ENCODE data around the gene SLC25A5.
"Not testable (repeated sequence)": the region's sequence is repeated elsewhere in the genome, so short reads cannot be mapped to it uniquely, and the experiment has no call there.

The SLC25A5 gene

GRCh38 chrX:119467842-119468550, at the start of gene SLC25A5:
TSS of gene SLC25A5 (plus strand) at chrX:119468444. CDS start at chrX:119468516, 72 bp downstream.
- peak; percentile 38 for DNase-seq (ENCODE audit: low read depth)

DNA sequence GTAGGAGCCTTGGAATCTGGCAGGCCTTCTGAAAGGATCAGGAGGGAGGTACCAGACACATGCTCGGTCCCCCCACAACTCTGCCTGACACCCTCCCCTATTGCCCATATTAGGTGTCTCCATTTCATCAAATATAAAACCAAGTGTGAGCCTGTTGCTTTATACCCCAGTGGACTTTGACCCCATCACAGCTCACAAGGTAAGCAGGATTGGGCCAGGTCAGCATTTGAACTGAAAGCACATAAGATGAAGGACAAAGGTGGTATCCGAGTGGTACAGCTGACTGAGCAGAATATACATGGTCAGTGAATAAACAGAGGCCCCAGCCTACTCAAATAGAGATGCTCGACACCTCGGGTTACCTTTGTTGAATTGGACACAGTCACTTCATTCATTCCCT, 49.1 kb upstream of the SLC25A5 start:
- no peak for DNase-seq (ENCODE audit: low read depth)

DNA sequence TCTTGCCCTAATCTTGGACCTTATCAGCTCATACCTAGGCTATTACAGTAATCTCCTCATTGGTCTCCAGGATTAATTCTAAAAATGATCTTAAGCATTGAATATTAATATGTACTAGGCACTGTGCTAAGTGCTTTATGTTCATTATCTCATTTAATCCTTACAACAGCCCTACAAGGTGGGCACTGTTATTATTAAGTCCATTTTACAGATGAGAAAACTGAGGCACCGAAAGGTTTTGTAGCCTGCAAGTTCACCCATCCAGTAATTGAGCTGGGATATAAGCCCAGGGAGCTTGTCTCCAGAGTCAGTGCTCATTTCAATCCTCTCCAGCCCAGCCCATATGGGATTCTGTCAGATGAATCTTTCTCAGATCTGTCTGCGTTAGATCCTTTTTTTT, 48.3 kb upstream of the SLC25A5 start:
- DNase-seq (ENCODE audit: low read depth): no peak

GRCh38 chrX:119421016-119421705, 47.1 kb upstream of the SLC25A5 start:
- DNase-seq (ENCODE audit: low read depth): no peak

DNA sequence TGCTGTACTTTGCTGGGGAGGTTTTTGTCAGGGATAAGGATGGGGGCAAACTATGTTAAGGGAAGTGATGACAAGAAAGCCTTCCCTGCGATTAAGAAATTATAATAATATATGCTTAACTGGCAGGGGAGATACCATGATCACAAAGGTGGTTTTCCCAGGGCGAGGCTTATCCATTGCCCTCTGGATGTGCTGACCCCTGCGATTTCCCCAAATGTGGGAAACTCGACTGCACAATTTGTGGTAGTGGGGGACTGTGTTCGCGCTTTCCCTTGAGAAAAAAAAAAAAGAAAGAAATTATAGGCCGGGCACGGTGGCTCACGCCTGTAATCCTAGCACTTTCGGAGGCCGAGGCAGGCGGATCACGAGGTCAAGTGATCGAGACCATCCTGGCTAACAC, 44.6 kb upstream of the SLC25A5 start:
- no peak for DNase-seq (ENCODE audit: low read depth)

DNA sequence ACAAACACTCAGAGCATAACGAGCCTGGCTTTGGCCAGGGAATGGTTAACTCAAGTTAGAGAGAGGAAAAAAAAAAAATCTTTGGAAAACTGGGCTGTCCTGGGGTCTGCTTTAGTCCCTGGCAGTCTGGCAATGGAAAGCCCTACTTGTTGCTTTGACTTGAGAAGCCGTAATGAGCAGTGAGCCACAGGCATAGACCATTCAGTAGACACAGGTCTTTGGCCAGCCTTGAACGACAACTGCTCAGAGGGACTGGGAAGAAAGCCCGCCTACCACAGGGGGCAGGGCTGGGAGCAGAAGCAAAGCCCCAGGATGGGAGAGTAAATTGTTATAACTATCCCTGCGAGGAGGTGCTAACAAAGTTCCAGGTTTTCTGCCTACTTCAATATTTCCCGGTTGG, 43.2 kb upstream of the SLC25A5 start:
- DNase-seq (ENCODE audit: low read depth): no peak

DNA sequence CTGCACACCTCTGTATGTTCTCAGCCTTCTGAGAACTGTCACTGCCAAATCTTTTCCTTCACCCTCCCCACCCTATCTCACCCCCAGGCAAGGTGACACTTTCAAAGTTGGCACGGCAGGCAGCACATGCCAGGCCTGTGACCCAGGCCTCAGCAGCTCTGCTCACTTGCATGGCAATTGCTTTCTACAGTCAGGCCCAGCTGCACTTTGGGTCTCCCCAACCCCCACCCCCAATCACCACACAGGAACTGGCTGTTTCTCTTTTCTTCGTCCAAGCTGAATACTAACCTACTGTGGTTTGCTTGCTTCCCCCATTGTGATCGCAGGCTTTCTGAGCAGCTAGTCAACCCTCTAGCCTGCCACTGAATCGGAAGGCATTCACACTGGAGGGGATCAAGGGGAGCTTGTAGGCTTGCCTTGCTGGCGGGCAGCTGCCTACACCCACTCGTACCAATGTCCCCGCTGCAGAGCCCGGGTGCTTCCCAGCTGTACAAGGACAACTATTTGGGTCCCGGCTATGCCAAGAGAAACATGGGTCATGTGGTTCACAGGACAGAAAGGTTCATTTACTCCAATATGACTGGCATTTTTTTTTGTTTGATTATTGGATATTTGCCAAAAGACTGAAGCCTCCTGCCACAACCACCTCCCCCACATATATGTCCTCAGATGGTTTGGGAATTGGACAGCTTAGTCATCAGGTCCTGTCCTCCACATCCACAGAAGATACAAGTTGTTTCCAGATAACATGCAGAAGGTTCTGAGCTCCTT, 41.0 kb upstream of the SLC25A5 start:
- DNase-seq (ENCODE audit: low read depth): no peak

- DNase-seq (ENCODE audit: low read depth): no peak
These were observed 40.5 kb upstream of the SLC25A5 start for GRCh38 chrX:119427795-119428185.

DNA sequence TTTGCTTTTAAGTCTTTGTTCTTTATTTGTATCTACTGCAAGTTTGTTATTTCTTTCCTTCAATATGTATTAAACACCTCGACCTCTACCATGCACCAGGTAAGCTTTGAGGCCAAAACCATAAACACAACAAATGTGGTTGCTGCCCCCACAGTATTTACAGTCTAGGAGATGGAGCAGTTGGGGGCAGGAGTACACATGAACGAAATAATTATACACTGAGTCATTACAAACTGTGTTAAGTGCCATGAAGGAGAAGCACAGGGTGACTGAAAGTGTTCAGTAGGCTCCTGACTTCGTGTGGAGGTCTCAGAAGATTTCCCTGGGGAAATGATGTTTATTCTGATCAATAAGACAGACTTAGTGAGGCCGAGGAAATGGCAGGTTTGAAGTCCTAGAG, 38.8 kb upstream of the SLC25A5 start:
- DNase-seq (ENCODE audit: low read depth): no peak

- not testable (repeated sequence) for DNase-seq (ENCODE audit: low read depth)
These were observed 26.9 kb upstream of the SLC25A5 start for GRCh38 chrX:119441295-119441694.

DNA sequence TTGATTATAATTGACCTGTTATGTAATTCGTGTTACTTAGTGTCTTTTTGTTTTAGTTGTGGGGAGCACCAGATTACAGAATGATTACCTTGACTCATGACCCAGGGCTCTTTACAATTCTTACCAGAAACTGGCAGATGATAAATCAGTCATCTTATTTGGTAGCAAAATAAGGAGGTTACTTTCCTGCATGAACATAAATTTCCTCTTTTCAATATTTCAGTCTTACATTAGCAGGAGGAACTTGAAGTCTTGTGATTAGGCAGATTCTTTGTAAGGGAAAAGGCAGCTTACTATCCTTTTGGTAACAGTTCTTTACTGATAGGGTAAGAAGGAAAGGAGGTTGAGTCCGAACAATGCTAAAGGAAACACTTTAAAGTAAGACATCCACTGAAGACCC, 26.0 kb upstream of the SLC25A5 start:
- no peak for DNase-seq (ENCODE audit: low read depth)

GRCh38 chrX:119453202-119453601, 15.0 kb upstream of the SLC25A5 start:
- no peak for DNase-seq (ENCODE audit: low read depth)

DNA sequence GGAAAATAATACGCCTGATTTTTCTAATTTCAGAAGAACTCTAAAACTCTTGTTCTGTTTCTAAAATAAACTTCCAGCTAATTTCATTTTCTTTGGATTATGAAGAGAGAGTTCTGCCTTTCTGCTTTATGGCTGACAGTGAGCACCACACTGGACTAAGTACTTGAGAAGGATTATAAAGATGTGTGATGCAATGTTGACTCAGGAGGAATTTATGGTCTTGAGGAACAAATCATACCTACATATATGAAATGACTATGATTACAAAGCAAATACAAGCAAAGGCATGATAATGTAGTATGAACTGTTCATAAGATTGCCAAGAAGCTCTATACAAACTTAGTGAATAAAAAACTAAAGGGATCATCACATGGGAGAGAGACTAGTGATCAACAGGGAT, 13.0 kb upstream of the SLC25A5 start:
- DNase-seq (ENCODE audit: low read depth): no peak

- DNase-seq (ENCODE audit: low read depth): no peak
These were observed 9.1 kb upstream of the SLC25A5 start for GRCh38 chrX:119459181-119459580.

- no peak for DNase-seq (ENCODE audit: low read depth)
These were observed 2.7 kb upstream of the SLC25A5 start for GRCh38 chrX:119465555-119465954.

- DNase-seq (ENCODE audit: low read depth): no peak
These were observed 1.3 kb upstream of the SLC25A5 start for GRCh38 chrX:119466970-119467369.

- DNase-seq (ENCODE audit: low read depth): no peak
These were observed 811 bp upstream of the SLC25A5 start for GRCh38 chrX:119467433-119467832.

GRCh38 chrX:119468551-119469312, 488 bp downstream of the SLC25A5 start:
- no peak for DNase-seq (ENCODE audit: low read depth)

DNA sequence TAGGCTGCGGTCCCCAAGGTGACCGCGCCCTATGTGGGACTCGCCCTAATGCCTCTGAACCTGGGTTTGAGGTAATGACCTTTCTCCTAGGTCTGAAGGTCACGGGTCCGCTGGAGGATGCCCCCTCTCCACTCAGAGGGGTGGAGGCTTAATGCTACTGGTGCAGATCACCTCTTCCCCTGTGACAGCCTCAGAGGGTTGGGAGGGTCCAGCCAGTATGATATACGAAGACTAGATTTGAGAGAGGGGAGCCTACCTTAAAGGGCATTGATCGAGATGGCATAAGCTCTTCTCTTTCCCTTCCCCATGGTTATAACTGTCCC, 1.0 kb downstream of the SLC25A5 start:
- no peak for DNase-seq (ENCODE audit: low read depth)

- no peak for DNase-seq (ENCODE audit: low read depth)
These were observed 6.6 kb downstream of the SLC25A5 start for GRCh38 chrX:119474615-119475388.

DNA sequence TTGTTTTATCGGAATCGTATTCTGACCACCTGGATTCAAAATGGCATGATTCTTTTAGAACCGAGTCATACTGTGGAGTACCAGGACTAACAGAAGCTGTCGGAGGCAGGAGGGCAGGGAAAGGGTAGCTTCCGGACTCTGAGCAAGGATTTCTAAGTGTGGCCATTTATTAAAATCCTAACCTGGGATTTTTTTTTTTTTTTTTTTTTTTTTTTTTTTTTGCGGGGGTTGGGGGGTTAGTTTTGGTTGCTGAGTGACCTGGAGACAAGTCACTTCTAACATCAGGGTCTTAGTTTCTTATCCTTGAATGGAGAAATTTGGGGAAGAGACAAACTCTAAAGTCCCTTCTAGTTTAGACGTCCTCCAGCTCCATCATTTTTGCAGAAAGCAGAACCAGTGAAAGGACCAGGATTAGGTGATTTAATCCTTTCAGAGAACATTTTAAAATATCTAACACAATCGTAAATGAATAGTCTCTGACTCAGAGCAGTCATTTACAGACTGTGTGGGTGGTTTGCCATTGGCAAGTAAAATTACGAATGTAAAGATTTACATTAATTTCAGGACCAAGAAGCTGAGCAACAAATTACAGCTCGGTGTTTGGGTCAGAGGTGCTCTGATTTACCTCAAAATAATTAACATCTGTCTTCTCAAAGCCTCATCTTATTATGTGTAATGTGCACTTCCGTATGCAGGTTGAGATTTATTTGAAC, 7.3 kb downstream of the SLC25A5 start:
- no peak for DNase-seq (ENCODE audit: low read depth)

Measured in HS-27A (cell line).